PC-9 (cell line): ENCODE data around the gene CTIF.
A peak's percentile ranks its signal among the peaks of the same experiment; 100 is the strongest.

ENCODE experiments used
- EZH2 ChIP-seq: fragments of 200-600 bp; sonication (generic); IDR thresholded peaks from 2 replicates; pipeline ENCODE4 v1.8.0; 2017; ENCODE audit warnings: antibody characterized with exemption, low read depth
- TF ChIP-seq, protein P1 (sequence below): fragments of 200-600 bp; sonication (generic); conservative IDR thresholded peaks from 2 replicates; pipeline ENCODE4 v1.6.1; 2017; ENCODE audit warnings: mixed run types, antibody characterized with exemption, mild to moderate bottlenecking, moderate library complexity

DNA sequence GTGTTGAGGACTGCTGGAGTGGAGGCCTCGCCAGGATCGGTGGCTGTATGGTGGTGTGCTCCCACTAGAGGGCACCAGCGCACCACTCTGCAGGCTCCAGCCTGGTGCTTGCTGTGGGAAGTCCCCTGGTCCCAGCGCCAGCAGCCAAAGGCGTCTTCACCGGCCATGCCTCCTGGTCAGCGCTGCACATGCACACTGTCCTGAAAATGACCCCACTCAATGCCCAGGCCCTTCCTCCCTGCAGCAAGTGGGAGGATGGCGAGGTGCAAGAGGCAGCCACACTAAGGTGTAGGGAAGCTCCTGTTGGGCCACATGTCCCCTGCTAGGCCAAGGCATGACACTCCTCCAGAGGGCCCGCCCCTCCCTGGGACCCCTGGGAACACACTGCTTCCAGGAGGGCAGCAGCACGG is 136.5 kb downstream of the CTIF start:
- TF ChIP-seq, protein P1, sequence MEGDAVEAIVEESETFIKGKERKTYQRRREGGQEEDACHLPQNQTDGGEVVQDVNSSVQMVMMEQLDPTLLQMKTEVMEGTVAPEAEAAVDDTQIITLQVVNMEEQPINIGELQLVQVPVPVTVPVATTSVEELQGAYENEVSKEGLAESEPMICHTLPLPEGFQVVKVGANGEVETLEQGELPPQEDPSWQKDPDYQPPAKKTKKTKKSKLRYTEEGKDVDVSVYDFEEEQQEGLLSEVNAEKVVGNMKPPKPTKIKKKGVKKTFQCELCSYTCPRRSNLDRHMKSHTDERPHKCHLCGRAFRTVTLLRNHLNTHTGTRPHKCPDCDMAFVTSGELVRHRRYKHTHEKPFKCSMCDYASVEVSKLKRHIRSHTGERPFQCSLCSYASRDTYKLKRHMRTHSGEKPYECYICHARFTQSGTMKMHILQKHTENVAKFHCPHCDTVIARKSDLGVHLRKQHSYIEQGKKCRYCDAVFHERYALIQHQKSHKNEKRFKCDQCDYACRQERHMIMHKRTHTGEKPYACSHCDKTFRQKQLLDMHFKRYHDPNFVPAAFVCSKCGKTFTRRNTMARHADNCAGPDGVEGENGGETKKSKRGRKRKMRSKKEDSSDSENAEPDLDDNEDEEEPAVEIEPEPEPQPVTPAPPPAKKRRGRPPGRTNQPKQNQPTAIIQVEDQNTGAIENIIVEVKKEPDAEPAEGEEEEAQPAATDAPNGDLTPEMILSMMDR, result peak; percentile 89
- no peak for TF ChIP-seq EZH2
